ENCODE data around the gene CLEC16A. TPM values are rescaled to one million over a fixed set of nuclear protein-coding genes. Genes with fewer than 3 reads are reported as not detected.

CLEC16A gene
- total RNA-seq, 4 donors from 2014 or later, result 24.5 to 33.0 (median 29.3) TPM

DNA sequence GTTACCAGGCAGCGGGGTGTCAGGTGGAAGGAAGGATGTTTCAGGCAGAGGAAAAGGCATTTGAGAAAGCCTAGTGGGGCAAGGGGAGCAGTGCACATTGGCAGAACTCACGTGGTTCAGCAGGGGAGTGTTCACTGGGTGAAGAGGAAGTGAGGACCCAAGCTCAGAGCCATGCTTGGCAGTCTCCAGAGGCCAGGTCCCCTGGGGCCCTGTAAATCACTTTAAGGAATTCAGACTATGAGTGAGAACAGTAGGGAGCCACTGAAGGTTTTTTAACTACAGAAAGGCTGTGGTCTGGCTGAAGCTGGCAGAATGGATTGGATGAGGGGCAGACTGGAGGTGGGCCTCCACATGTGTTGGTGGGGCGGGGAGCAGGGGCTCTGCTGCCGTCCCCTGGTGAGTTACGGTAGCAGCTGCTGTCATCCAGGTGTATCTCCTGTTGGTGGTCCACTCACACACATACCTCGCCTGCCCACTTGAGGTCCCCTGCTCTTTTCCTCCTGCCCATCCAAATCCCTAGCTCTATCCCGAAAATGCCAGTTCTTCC is 5.1 kb downstream of the CLEC16A start:
- Histone ChIP-seq H3K9me3 (no peaks in the 10 kb centered on the region), H3K27ac (no peak overlapping the region), H3K27me3 (no peaks in the 10 kb centered on the region), H3K36me3 (no peaks in the 10 kb centered on the region), H3K4me3 (no peak overlapping the region), H3K4me1 (peaks cover 34 to 38% of the 10 kb centered on the region in 2 donors)
- in situ Hi-C loops (cut with MboI; ENCODE audit: low sequenced_read_pairs in 4 of 4), result no loop called here
- TF ChIP-seq POLR2A (IDR thresholded peaks at IDR 0.05) (no peak), CTCF (IDR thresholded peaks at IDR 0.05 in 4 of 5, conservative IDR thresholded peaks at IDR 0.05 in 1 of 5) (no peak)
- intact Hi-C loops (cut with DNase I; ENCODE audit: low total_unique reads), result loop anchor here (10.0 kb wide), 3 partner anchors 785 to 965 kb away; partner anchors contain the start of gene GSPT1
- DNase-seq (no peak), ATAC-seq (no peak)

DNA sequence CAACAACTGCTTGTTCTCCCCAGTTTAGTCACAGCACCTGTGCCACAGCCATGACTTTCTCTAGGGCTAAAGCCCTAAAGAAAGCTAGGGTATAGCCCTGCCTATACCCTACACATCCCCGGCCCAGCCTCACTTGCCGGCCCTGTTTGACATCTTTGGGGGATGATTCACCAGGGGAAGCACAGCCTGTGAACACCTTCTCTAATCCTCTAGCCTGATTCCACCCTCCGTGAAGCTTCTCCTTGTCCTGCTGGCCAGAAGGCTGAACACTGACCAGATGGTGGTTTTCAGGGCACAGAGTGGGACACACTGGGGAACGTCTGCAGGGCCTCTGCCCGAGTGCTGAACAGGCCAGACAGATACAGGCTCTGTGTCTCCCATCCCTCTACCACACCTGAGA is 6.0 kb downstream of the CLEC16A start:
- Histone ChIP-seq H3K9me3 (no peaks in the 10 kb centered on the region), H3K4me1 (peaks cover 31 to 35% of the 10 kb centered on the region in 2 donors), H3K27me3 (no peaks in the 10 kb centered on the region), H3K36me3 (no peaks in the 10 kb centered on the region), H3K4me3 (no peak overlapping the region), H3K27ac (peak overlapping the region in 2 of 4 donors; percentile 36 to 42)
- no peak for TF ChIP-seq POLR2A (IDR thresholded peaks at IDR 0.05)
- no peak for TF ChIP-seq CTCF (IDR thresholded peaks at IDR 0.05 in 4 of 5, conservative IDR thresholded peaks at IDR 0.05 in 1 of 5)
- ATAC-seq, result peak in 1 of 2 donors; percentile 15
- no peak for DNase-seq
- intact Hi-C loops (cut with DNase I; ENCODE audit: low total_unique reads), result no loop called here
- in situ Hi-C loops (cut with MboI; ENCODE audit: low sequenced_read_pairs in 4 of 4), result loop anchor here in 3 of 4 donors (25.0 kb wide), 3 partner anchors 412 to 862 kb away; no protein-coding TSS in a partner anchor

DNA sequence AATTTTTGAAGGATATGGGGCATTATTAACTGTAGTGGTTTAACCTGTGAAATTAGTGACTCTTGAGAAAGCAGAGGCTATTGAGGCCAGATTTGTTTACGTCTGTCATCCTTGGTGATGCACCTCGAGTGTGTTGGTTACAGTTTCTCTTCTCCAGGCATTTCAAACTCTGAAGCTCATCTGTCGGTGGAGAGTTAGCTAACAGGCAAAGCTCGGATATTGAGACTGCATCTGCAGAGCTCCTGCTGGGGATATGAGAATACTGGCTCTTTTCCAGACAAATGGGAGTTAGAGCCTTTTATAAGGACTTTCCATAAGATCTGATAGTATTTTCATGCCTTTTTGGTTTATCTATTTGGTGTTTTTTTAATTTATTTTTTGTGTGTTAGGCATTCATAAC is 6.7 kb downstream of the CLEC16A start:
- in situ Hi-C loops (cut with MboI; ENCODE audit: low sequenced_read_pairs in 4 of 4), result loop anchor here in 3 of 4 donors (25.0 kb wide), 3 partner anchors 411 to 861 kb away; no protein-coding TSS in a partner anchor
- no peak for ATAC-seq
- H3K27ac ChIP-seq, result peak overlapping the region in 1 of 4 donors; percentile 36
- intact Hi-C loops (cut with DNase I; ENCODE audit: low total_unique reads), result no loop called here
- no peaks in the 10 kb centered on the region for H3K27me3 ChIP-seq
- TF ChIP-seq POLR2A (IDR thresholded peaks at IDR 0.05) (no peak), CTCF (IDR thresholded peaks at IDR 0.05 in 4 of 5, conservative IDR thresholded peaks at IDR 0.05 in 1 of 5) (no peak)
- no peak for DNase-seq
- no peak overlapping the region for H3K4me3 ChIP-seq
- H3K36me3 ChIP-seq, result no peaks in the 10 kb centered on the region
- H3K9me3 ChIP-seq, result no peaks in the 10 kb centered on the region
- peaks cover 25 to 28% of the 10 kb centered on the region in 2 donors for H3K4me1 ChIP-seq

GRCh38 chr16:10954903-10955302 is 10.5 kb downstream of the CLEC16A start:
- H3K4me3 ChIP-seq, result no peak overlapping the region
- ATAC-seq, result no peak
- peaks cover 15 to 18% of the 10 kb centered on the region in 2 donors for H3K4me1 ChIP-seq
- H3K27me3 ChIP-seq, result no peaks in the 10 kb centered on the region
- H3K9me3 ChIP-seq, result no peaks in the 10 kb centered on the region
- no peak overlapping the region for H3K27ac ChIP-seq
- in situ Hi-C loops (cut with MboI; ENCODE audit: low sequenced_read_pairs in 4 of 4), result loop anchor here in 3 of 4 donors (25.0 kb wide), 3 partner anchors 407 to 857 kb away; no protein-coding TSS in a partner anchor
- intact Hi-C loops (cut with DNase I; ENCODE audit: low total_unique reads), result no loop called here
- DNase-seq, result no peak
- no peaks in the 10 kb centered on the region for H3K36me3 ChIP-seq
- TF ChIP-seq CTCF (IDR thresholded peaks at IDR 0.05 in 4 of 5, conservative IDR thresholded peaks at IDR 0.05 in 1 of 5) (no peak), POLR2A (IDR thresholded peaks at IDR 0.05) (no peak)
